Adipocyte (in vitro differentiated cells): ENCODE data around the gene B4GALNT4.

Source experiments
- DNase-seq: peaks from one replicate; pipeline ENCODE4 v3.0.0-alpha.2; 2015; ENCODE audit warnings: low read depth
- H3K27me3 ChIP-seq: replicated peaks from 2 replicates; pipeline ENCODE4 v1.7.0; 2013; ENCODE audit warnings: mild to moderate bottlenecking, low read length, moderate library complexity; ENCODE audit not compliant: control insufficient read depth, insufficient read depth
- H3K36me3 ChIP-seq: 2 replicates; pipeline ENCODE4 v1.7.0; 2013; ENCODE audit warnings: low read length, mild to moderate bottlenecking, moderate library complexity; ENCODE audit not compliant: control insufficient read depth, insufficient read depth, severe bottlenecking
- H3K4me1 ChIP-seq: 2 replicates; pipeline ENCODE4 v1.7.0; 2013; ENCODE audit warnings: mild to moderate bottlenecking, low read length, moderate library complexity; ENCODE audit not compliant: control insufficient read depth, insufficient read depth
- H3K4me3 ChIP-seq: 2 replicates; pipeline ENCODE4 v1.7.0; 2013; ENCODE audit warnings: mild to moderate bottlenecking, low read length, moderate library complexity
- H3K9ac ChIP-seq: 2 replicates; pipeline ENCODE4 v1.7.0; 2013; ENCODE audit warnings: mild to moderate bottlenecking, low read length, moderate library complexity
- H3K9me3 ChIP-seq: 2 replicates; pipeline ENCODE4 v1.7.0; 2013; ENCODE audit warnings: mild to moderate bottlenecking, low read length, moderate library complexity; ENCODE audit not compliant: control insufficient read depth

The B4GALNT4 gene

GRCh38 chr11:363948-364761 is 5.1 kb upstream of the B4GALNT4 start:
- Histone ChIP-seq H3K27me3 (peaks cover 59% of the 10 kb centered on the region), H3K4me3 (no peak overlapping the region), H3K9ac (no peak overlapping the region), H3K9me3 (peaks cover 4% of the 10 kb centered on the region), H3K36me3 (no peaks in the 10 kb centered on the region), H3K4me1 (no peaks in the 10 kb centered on the region)
- no peak for DNase-seq

- H3K36me3 ChIP-seq, result no peaks in the 10 kb centered on the region
- no peak overlapping the region for H3K9ac ChIP-seq
Observed at GRCh38 chr11:364991-365725, 4.1 kb upstream of the B4GALNT4 start.

GRCh38 chr11:365831-366230 is 3.5 kb upstream of the B4GALNT4 start:
- Histone ChIP-seq H3K27me3 (peaks cover 45% of the 10 kb centered on the region), H3K9ac (no peak overlapping the region), H3K4me1 (no peaks in the 10 kb centered on the region), H3K9me3 (peaks cover 4% of the 10 kb centered on the region), H3K4me3 (no peak overlapping the region), H3K36me3 (no peaks in the 10 kb centered on the region)
- DNase-seq, result no peak

More at GRCh38 chr11:364991-365725, 4.1 kb upstream of the B4GALNT4 start:
- no peak overlapping the region for H3K4me3 ChIP-seq
- peaks cover 52% of the 10 kb centered on the region for H3K27me3 ChIP-seq
- DNase-seq, result no peak
- H3K9me3 ChIP-seq, result peaks cover 4% of the 10 kb centered on the region
- no peaks in the 10 kb centered on the region for H3K4me1 ChIP-seq

GRCh38 chr11:367956-368413 is 1.3 kb upstream of the B4GALNT4 start:
- H3K27me3 ChIP-seq, result peaks cover 43% of the 10 kb centered on the region
- no peak overlapping the region for H3K4me3 ChIP-seq
- H3K36me3 ChIP-seq, result no peaks in the 10 kb centered on the region
- H3K9me3 ChIP-seq, result no peaks in the 10 kb centered on the region
- no peak overlapping the region for H3K9ac ChIP-seq
- DNase-seq, result no peak
- no peaks in the 10 kb centered on the region for H3K4me1 ChIP-seq

GRCh38 chr11:368414-369335 is 624 bp upstream of the B4GALNT4 start:
- DNase-seq, result no peak
- H3K4me1 ChIP-seq, result no peaks in the 10 kb centered on the region
- H3K36me3 ChIP-seq, result no peaks in the 10 kb centered on the region
- H3K9ac ChIP-seq, result no peak overlapping the region
- no peak overlapping the region for H3K4me3 ChIP-seq
- no peaks in the 10 kb centered on the region for H3K9me3 ChIP-seq
- peaks cover 46% of the 10 kb centered on the region for H3K27me3 ChIP-seq

GRCh38 chr11:370070-370941 is 1.0 kb downstream of the B4GALNT4 start:
- DNase-seq, result no peak
- Histone ChIP-seq H3K4me1 (no peaks in the 10 kb centered on the region), H3K4me3 (no peak overlapping the region), H3K9me3 (no peaks in the 10 kb centered on the region), H3K36me3 (no peaks in the 10 kb centered on the region), H3K9ac (no peak overlapping the region), H3K27me3 (peaks cover 35% of the 10 kb centered on the region)

GRCh38 chr11:371051-371450 is 1.8 kb downstream of the B4GALNT4 start:
- H3K36me3 ChIP-seq, result no peaks in the 10 kb centered on the region
- H3K9me3 ChIP-seq, result no peaks in the 10 kb centered on the region
- H3K9ac ChIP-seq, result no peak overlapping the region
- H3K4me1 ChIP-seq, result no peaks in the 10 kb centered on the region
- no peak for DNase-seq
- peaks cover 31% of the 10 kb centered on the region for H3K27me3 ChIP-seq
- H3K4me3 ChIP-seq, result no peak overlapping the region

- no peaks in the 10 kb centered on the region for H3K4me1 ChIP-seq
- H3K4me3 ChIP-seq, result no peak overlapping the region
- H3K27me3 ChIP-seq, result peaks cover 25% of the 10 kb centered on the region
- no peak overlapping the region for H3K9ac ChIP-seq
- no peak for DNase-seq
- H3K9me3 ChIP-seq, result no peaks in the 10 kb centered on the region
- H3K36me3 ChIP-seq, result no peaks in the 10 kb centered on the region
Observed at GRCh38 chr11:371716-372590, 2.7 kb downstream of the B4GALNT4 start.

GRCh38 chr11:372809-373715 is 3.8 kb downstream of the B4GALNT4 start:
- H3K9me3 ChIP-seq, result no peaks in the 10 kb centered on the region
- no peak overlapping the region for H3K9ac ChIP-seq
- no peaks in the 10 kb centered on the region for H3K36me3 ChIP-seq
- peaks cover 20% of the 10 kb centered on the region for H3K27me3 ChIP-seq
- H3K4me3 ChIP-seq, result no peak overlapping the region
- DNase-seq, result no peak
- H3K4me1 ChIP-seq, result no peaks in the 10 kb centered on the region
